Stomach (tissue), 19 donors: Measurements from ENCODE around the gene CLEC7A. TPM values are rescaled to one million over a fixed set of nuclear protein-coding genes. Genes with fewer than 3 reads are reported as not detected.

Experiments used
- DNase-seq, 2 donors: peaks; one replicate each; pipeline versions ENCODE4 v3.0.0 to v3.0.0-alpha.2; 2013 to 2019
- H3K27ac ChIP-seq, 5 donors: fragments of 200-600 bp in 4 of 5; sonication (generic) in 4 of 5; one replicate each; pipeline ENCODE4 v1.5.1; 2013 to 2019; ENCODE audit warnings: mild to moderate bottlenecking in 1 of 5, moderate library complexity in 1 of 5
- H3K27me3 ChIP-seq, 3 donors: fragments of 200-600 bp; sonication (generic); one replicate each; pipeline ENCODE4 v1.5.1; 2017 to 2019; ENCODE audit warnings: mixed run types in 1 of 3
- H3K36me3 ChIP-seq, 4 donors: fragments of 200-600 bp; sonication (generic); 1 replicate in 3 of 4; 2 replicates in 1 of 4; pipeline ENCODE4 v1.5.1; 2016 to 2019
- H3K4me1 ChIP-seq, 4 donors: fragments of 200-600 bp; sonication (generic); one replicate each; pipeline ENCODE4 v1.5.1; 2016 to 2019
- H3K4me3 ChIP-seq, 4 donors: fragments of 200-600 bp; sonication (generic) in 3 of 4; one replicate each; pipeline ENCODE4 v1.5.1; 2016 to 2019; ENCODE audit warnings: mild to moderate bottlenecking in 1 of 4
- H3K9me3 ChIP-seq, 4 donors: fragments of 200-600 bp; sonication (generic); one replicate each; pipeline ENCODE4 v1.5.1; 2016 to 2019
- CTCF ChIP-seq, 7 experiments: fragments of 450-650 bp in 4 of 7; fragments of 200-600 bp in 3 of 7; sonication (generic) in 3 of 7; IDR thresholded peaks; one replicate each; pipeline ENCODE4 v1.5.1; 2016 to 2019; ENCODE audit warnings: antibody characterized with exemption in 7 of 7, control low read depth in 2 of 7, mild to moderate bottlenecking in 1 of 7
- EP300 ChIP-seq: sonication (generic); formaldehyde crosslinking; IDR thresholded peaks from one replicate; pipeline ENCODE4 v1.6.1; 2017; ENCODE audit warnings: antibody characterized with exemption
- POLR2A ChIP-seq, 4 donors: fragments of 450-650 bp; IDR thresholded peaks; one replicate each; pipeline ENCODE4 v1.6.1; 2016; ENCODE audit warnings: antibody characterized with exemption in 4 of 4, control low read depth in 2 of 4, mild to moderate bottlenecking in 1 of 4, moderate library complexity in 1 of 4
- POLR2AphosphoS5 ChIP-seq, 3 donors: sonication (generic); formaldehyde crosslinking; IDR thresholded peaks; one replicate each; pipeline ENCODE4 v1.6.1; 2016; ENCODE audit warnings: antibody characterized with exemption in 3 of 3
- WGBS, 5 donors: extraction: QIAGEN DNeasy Blood & Tissue Kit in 3 of 5; methylation state at CpG; one replicate each; pipeline versions ENCODE4 v1.1.5 to v1.1.7; 2013 to 2018; 5-methylcytosine and 5-hydroxymethylcytosine counted together
- intact Hi-C: fragments of 100-400 bp; cut with DNase I; formaldehyde crosslinking; loops from one replicate; pipeline ENCODE4 v1.15.1; 2023; ENCODE audit warnings: low total_unique reads
- long read RNA-seq, 10 donors: transcript quantifications; one replicate each; lab custom pipeline, GENCODE V29; 2026
- polyA plus RNA-seq, 3 donors: library from polyadenylated mRNA; stranded (reverse); fragments of 200-250 nt; gene quantifications; one replicate each; pipeline ENCODE4 v1.2.3, GENCODE V29; 2013
- total RNA-seq, 5 donors: library from RNA; depleted of rRNA; stranded (reverse); fragments of >200 nt; gene quantifications; one replicate each; pipeline versions ENCODE4 v1.1.0 to v1.2.3, GENCODE V29; 2014 to 2016
- donor health status: healthy with polysubstance abuse.
- donor health status: Bipolar disorder and iron deficiency.
- donor health status: healthy.

The CLEC7A gene
- total RNA-seq (10 to 100 TPM in 2 of 5 donors, 1 to 10 TPM in 1, under 1 TPM in 1, not detected in 1; 0.87 to 20.1 (median 12.5) TPM), polyA plus RNA-seq (1 to 10 TPM; 1.9 to 4.2 (median 2.1) TPM)
- long read RNA-seq, donor 1, partial matches to known transcripts: 0 of 1 reads
- long read RNA-seq, donor 1, other reads (novel, unspliced or antisense): 0 of 1 reads
- long read RNA-seq, donor 2: 0 reads
- long read RNA-seq, donor 3: 0 reads
- long read RNA-seq, donor 4, partial matches to known transcripts: 0 of 1 reads
- long read RNA-seq, donor 4, other reads (novel, unspliced or antisense): 0 of 1 reads
- long read RNA-seq, donor 5: 0 reads
- long read RNA-seq, donor 6, partial matches to known transcripts: 0 of 2 reads
- long read RNA-seq, donor 6, other reads (novel, unspliced or antisense): 0 of 2 reads
- long read RNA-seq, donor 7: 0 reads
- long read RNA-seq, donor 8: 0 reads
- long read RNA-seq, donor 9, partial matches to known transcripts: 0 of 2 reads
- long read RNA-seq, donor 9, other reads (novel, unspliced or antisense): 0 of 2 reads
- long read RNA-seq, donor 10: 0 reads

- Histone ChIP-seq H3K4me1 (no peaks in the 10 kb centered on the region), H3K9me3 (no peaks in the 10 kb centered on the region), H3K36me3 (no peaks in the 10 kb centered on the region), H3K27ac (peak within 1 kb of the TSS in 3 of 5 donors; percentile 51 to 75 (median 69)), H3K27me3 (no peaks in the 10 kb centered on the region), H3K4me3 (peak within 1 kb of the TSS in 2 of 4 donors; percentile 15 to 17)
- intact Hi-C loops: no loop called here
- DNase-seq: peak in 1 of 2 donors; percentile 35
- no peak for TF ChIP-seq POLR2A (IDR thresholded peaks at IDR 0.05)
- TF ChIP-seq POLR2AphosphoS5 (IDR thresholded peaks at IDR 0.05): no peak
- no peak for TF ChIP-seq EP300
- TF ChIP-seq CTCF (IDR thresholded peaks at IDR 0.05): no peak
- WGBS, 5 donors: 30 to 44% (median 41%) methylated on average over 1 of the region's 1 CpG
Measured at GRCh38 chr12:10130042-10130441, at the start of gene CLEC7A. TSS of gene CLEC7A (minus strand) at chr12:10130199. CDS start at chr12:10130082, 117 bp downstream.

- Histone ChIP-seq H3K27me3 (no peaks in the 10 kb centered on the region), H3K4me3 (no peak overlapping the region), H3K9me3 (no peaks in the 10 kb centered on the region), H3K36me3 (no peaks in the 10 kb centered on the region), H3K27ac (no peak overlapping the region), H3K4me1 (peaks cover 0 to 12% (median 0%) of the 10 kb centered on the region in 4 donors)
- TF ChIP-seq CTCF (IDR thresholded peaks at IDR 0.05) (no peak), EP300 (no peak)
- no peak for DNase-seq
- 51 to 78% (median 61%) methylated on average over 5 of the region's 5 CpGs for WGBS, 5 donors
- intact Hi-C loops: no loop called here
Measured at GRCh38 chr12:10179776-10180181, 49.8 kb upstream of the CLEC7A start.

GRCh38 chr12:10178821-10179220, 48.8 kb upstream of the CLEC7A start, which contains the start of gene TMEM52B:
TSS of gene TMEM52B (plus strand) at chr12:10179032. CDS start at chr12:10179575, 543 bp downstream.
- no peak for DNase-seq
- intact Hi-C loops: no loop called here
- peaks cover 0 to 3% (median 0%) of the 10 kb centered on the region in 4 donors for H3K4me1 ChIP-seq
- H3K27ac ChIP-seq: no peak within 1 kb of the TSS
- TF ChIP-seq CTCF (IDR thresholded peaks at IDR 0.05) (no peak), POLR2A (IDR thresholded peaks at IDR 0.05) (no peak), EP300 (no peak)
- WGBS, 5 donors: 60 to 68% (median 63%) methylated on average over 4 of the region's 4 CpGs
- H3K4me3 ChIP-seq: no peak within 1 kb of the TSS
- no peaks in the 10 kb centered on the region for H3K9me3 ChIP-seq
- no peaks in the 10 kb centered on the region for H3K36me3 ChIP-seq
- no peaks in the 10 kb centered on the region for H3K27me3 ChIP-seq

GRCh38 chr12:10175846-10176636, 46.0 kb upstream of the CLEC7A start:
- intact Hi-C loops: no loop called here
- Histone ChIP-seq H3K36me3 (no peaks in the 10 kb centered on the region), H3K9me3 (no peaks in the 10 kb centered on the region), H3K4me1 (no peaks in the 10 kb centered on the region), H3K27me3 (no peaks in the 10 kb centered on the region), H3K4me3 (no peak overlapping the region), H3K27ac (no peak overlapping the region)
- WGBS, 5 donors: 66 to 76% (median 74%) methylated on average over 5 of the region's 5 CpGs
- peak in 1 of 2 donors; percentile 37 for DNase-seq
- TF ChIP-seq CTCF (IDR thresholded peaks at IDR 0.05) (no peak), POLR2AphosphoS5 (IDR thresholded peaks at IDR 0.05) (no peak), EP300 (no peak), POLR2A (IDR thresholded peaks at IDR 0.05) (no peak)
